ES-I3 (cell line): Measurements from ENCODE around the gene SLC44A3.

Source experiments
- H3K36me3 ChIP-seq: 2 replicates; pipeline ENCODE4 v1.6.1; 2013; ENCODE audit warnings: mild to moderate bottlenecking, low read length, control low read depth, moderate library complexity; ENCODE audit not compliant: insufficient read depth
- H3K4me1 ChIP-seq: 2 replicates; pipeline ENCODE4 v1.6.1; 2013; ENCODE audit warnings: mild to moderate bottlenecking, control low read depth, low read length; ENCODE audit not compliant: insufficient read depth
- H3K9ac ChIP-seq: 2 replicates; pipeline ENCODE4 v1.6.1; 2013; ENCODE audit warnings: low read depth, mild to moderate bottlenecking, low read length, moderate library complexity
- H3K9me3 ChIP-seq: 2 replicates; pipeline ENCODE4 v1.6.1; 2013; ENCODE audit warnings: mild to moderate bottlenecking, low read length, moderate library complexity; ENCODE audit not compliant: control insufficient read depth, insufficient read depth

SLC44A3 gene

DNA sequence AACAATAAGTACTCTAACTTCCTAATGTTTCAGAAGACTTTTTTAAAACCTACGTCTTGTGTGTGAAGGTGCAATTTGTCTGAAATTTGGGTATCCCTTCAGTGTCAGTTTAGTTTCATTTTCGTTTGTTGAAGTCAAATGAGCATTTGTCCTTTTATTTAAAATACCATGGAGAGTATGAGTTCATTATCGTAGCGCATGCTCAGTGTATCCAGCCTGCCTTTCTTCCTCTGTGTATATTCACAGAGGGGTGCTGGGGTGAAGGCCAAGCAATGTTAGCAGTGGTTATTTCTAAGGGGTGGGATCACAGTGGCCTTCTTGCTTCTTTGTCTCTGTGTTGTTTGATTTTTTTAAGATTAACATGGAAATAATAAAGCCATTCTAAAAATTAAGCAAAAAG is 63.5 kb downstream of the SLC44A3 start:
- Histone ChIP-seq H3K36me3 (no peaks in the 10 kb centered on the region), H3K9ac (no peak overlapping the region), H3K4me1 (peaks cover 26% of the 10 kb centered on the region), H3K9me3 (no peaks in the 10 kb centered on the region)

DNA sequence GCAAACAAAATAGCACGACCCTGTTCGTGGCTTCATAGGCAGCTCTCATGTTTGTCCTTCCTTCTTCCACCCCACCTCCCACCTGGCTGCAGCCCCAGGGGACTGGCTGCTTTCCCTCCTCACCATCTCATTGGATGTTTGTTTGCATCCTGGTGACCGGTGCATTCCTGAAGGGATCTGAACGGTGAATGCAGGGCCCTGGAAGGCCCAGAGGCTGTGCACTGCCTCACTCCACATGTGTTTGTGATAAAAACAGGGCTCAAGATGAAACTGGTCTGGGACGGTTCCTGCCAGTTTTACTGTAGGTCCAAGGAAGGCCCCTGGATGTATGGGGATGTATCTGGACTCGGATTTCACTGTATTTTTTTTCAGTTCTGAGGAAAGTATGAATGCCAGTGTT is 63.9 kb downstream of the SLC44A3 start:
- H3K9ac ChIP-seq = no peak overlapping the region
- H3K9me3 ChIP-seq = no peaks in the 10 kb centered on the region
- no peaks in the 10 kb centered on the region for H3K36me3 ChIP-seq
- H3K4me1 ChIP-seq = peaks cover 26% of the 10 kb centered on the region

DNA sequence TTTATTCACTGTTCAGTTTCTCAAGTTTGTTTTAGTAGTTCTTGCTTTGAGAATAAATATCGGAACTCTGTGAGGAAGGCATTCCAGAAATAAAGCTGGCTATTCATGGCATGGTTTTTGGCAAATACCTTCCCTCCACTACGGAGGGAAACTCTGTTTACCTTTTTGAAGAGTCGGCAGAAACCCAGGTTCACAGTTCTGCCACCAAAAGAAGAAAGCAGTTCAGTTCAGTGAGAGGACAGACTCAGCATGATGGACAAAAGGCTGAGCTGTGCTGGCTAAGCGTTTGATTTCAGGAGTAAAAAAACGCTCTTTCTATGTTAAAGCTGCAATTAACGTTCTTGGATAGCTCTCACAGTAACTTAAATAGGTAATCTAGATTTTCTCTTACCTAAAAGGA is 64.3 kb downstream of the SLC44A3 start:
- H3K9me3 ChIP-seq = no peaks in the 10 kb centered on the region
- no peak overlapping the region for H3K9ac ChIP-seq
- peaks cover 26% of the 10 kb centered on the region for H3K4me1 ChIP-seq
- H3K36me3 ChIP-seq = no peaks in the 10 kb centered on the region

DNA sequence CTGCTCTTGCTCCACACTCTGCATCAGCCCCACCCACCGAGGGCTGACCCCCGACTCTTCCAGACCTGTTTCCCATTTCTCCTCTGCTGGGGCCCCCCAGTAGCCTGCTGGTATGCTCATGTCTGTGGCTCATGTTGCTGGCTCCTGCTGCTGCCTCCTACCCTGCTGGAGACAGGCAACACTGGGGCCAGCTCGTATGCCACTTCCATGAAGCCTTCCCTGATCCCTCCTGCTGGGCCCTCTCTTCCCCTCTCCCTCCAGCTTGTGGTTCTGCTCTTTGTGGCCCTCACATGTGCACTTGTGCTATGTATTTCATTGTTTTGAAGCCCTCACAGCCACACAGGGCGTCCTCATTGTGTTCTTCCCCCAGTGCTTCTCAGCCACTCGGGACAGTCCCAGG is 66.2 kb downstream of the SLC44A3 start:
- no peaks in the 10 kb centered on the region for H3K9me3 ChIP-seq
- H3K36me3 ChIP-seq = no peaks in the 10 kb centered on the region
- H3K4me1 ChIP-seq = peaks cover 26% of the 10 kb centered on the region
- no peak overlapping the region for H3K9ac ChIP-seq

DNA sequence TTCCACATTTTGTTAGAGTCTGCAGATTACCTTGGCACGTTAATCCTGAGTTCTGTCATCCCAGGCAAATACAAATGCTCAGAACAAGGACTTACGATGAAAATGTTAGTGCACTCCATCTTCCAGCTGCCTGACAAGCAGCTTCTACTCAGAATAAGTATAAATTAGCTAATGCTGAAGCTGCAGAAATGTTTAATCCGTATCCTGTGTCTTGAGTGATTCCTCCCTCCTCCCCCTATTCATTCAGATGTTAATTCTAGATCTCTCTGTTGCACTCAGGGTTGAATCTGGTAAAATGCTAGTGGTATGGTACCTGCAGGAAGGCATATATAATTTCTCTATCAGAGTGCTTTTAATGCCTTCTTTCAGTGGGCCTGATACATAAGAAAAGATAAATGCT is 66.9 kb downstream of the SLC44A3 start:
- H3K9me3 ChIP-seq = no peaks in the 10 kb centered on the region
- no peak overlapping the region for H3K9ac ChIP-seq
- H3K36me3 ChIP-seq = peaks cover under 1% of the 10 kb centered on the region; the same call in 1 of the 2 replicates
- peaks cover 26% of the 10 kb centered on the region for H3K4me1 ChIP-seq

DNA sequence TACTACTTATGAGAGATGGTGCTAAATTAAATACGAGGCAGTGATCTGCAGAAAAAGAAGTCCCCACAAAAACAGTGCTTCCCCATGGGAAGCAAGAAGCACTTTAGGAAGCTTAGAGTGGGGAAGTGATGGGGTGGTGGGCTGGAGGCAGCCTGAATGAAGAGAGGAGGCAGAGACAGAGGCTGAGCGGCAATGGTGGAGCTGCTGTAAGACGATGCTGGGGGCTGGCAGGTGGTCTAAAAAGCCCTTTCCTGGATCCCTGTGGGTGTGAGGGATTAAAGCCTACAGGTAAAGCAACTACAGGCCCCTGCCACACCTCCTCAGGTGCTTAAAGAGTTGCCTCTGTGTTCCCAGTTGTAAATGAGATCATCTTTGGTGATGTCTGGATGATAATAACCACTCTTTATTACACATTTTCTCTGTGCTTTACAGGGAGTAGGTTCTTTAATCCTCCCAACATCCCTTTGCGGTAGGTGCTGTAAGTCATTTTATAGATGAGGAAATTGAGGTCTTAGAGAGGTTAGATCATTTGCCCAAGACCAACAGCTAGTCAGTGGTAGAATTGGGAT is 67.5 kb downstream of the SLC44A3 start:
- Histone ChIP-seq H3K36me3 (peaks cover 4% of the 10 kb centered on the region; the same call in 1 of the 2 replicates), H3K9me3 (no peaks in the 10 kb centered on the region), H3K4me1 (peaks cover 26% of the 10 kb centered on the region), H3K9ac (no peak overlapping the region)

DNA sequence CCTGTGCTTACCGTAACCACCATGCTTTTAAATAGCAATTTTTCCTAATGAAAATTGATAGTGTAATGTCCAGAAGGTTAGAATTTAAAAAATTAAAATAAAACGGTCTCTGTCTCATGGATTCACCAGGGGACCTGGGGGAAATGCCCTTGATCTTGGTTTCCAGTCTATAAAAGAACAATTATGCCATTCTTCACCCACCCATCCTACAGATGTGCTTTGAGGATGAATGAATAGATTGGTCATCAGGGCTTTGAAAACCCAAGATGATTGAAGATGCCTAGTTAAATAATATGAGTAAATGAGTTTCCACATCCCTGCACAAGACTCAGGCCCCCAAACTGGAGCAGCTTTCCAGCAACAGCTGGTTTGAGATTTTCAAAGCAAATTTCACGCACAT is 68.0 kb downstream of the SLC44A3 start:
- Histone ChIP-seq H3K36me3 (peaks cover 4% of the 10 kb centered on the region; the same call in 1 of the 2 replicates), H3K9ac (no peak overlapping the region), H3K4me1 (peaks cover 26% of the 10 kb centered on the region), H3K9me3 (no peaks in the 10 kb centered on the region)

DNA sequence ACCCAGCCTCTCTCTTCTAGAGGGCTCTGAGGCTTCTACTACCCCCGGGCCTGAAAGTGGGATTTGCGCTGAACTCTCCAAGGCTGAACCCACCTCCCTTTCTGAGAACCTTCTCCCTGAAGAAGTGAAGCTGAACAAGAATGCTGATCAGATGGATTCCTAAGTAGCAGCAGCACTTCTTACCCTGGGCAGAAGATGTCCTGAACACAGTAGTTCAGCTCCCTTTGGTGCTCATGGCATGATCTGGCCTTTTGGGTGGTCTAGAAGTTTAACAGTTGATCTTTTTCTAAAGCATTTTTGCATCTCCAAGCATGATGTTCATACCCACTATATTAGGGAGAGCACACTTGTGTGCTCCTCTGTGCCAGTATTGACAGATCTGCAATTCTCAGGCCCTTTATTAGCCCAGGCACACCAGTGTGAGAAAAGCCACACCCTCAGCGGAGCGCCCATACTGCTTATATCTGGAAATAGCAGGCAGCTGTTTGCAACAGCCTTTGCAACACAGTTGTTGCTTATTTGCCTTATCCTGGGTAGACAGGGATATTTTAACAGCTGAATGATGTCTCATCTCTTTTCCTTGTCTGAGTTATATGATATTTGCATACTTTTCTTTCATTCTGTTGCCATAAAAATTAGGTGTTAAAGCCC is 72.6 kb downstream of the SLC44A3 start:
- peaks cover 18% of the 10 kb centered on the region for H3K36me3 ChIP-seq
- H3K9me3 ChIP-seq = no peaks in the 10 kb centered on the region
- peaks cover 7% of the 10 kb centered on the region for H3K4me1 ChIP-seq
- no peak overlapping the region for H3K9ac ChIP-seq

DNA sequence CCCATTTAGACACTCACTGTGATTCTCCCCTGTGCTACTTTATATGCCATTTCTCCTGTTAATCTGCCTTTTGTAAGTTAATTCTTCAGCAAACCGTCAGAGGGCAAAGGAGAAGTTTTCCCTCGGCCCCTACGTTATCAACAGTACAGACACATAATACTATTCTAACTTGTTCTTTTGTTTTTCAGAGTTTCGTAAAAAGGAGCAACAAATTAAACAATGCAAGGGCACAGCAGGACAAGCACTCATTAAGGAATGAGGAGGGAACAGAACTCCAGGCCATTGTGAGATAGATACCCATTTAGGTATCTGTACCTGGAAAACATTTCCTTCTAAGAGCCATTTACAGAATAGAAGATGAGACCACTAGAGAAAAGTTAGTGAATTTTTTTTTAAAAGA is 74.5 kb downstream of the SLC44A3 start:
- Histone ChIP-seq H3K9me3 (no peaks in the 10 kb centered on the region), H3K36me3 (peaks cover 26% of the 10 kb centered on the region), H3K4me1 (no peaks in the 10 kb centered on the region), H3K9ac (no peak overlapping the region)

DNA sequence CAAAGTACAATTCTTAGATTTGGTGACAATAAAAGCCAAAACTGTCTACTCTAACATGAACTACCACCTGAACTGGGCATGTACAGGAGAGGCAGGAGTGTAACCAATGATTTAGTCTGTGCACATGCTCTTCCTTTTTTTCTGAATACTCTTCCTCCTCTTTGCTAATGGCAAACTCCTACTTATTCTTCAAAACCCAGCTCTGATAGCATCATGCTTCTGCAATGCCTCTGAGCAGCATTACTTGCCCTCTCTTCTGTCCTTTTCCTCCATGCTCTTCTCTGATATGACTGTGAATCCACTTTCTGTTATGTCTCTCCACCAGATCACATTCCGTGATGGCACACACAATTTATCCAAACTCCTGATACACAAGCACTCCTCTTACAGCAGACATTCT is 75.4 kb downstream of the SLC44A3 start:
- no peaks in the 10 kb centered on the region for H3K9me3 ChIP-seq
- H3K36me3 ChIP-seq = peaks cover 26% of the 10 kb centered on the region

DNA sequence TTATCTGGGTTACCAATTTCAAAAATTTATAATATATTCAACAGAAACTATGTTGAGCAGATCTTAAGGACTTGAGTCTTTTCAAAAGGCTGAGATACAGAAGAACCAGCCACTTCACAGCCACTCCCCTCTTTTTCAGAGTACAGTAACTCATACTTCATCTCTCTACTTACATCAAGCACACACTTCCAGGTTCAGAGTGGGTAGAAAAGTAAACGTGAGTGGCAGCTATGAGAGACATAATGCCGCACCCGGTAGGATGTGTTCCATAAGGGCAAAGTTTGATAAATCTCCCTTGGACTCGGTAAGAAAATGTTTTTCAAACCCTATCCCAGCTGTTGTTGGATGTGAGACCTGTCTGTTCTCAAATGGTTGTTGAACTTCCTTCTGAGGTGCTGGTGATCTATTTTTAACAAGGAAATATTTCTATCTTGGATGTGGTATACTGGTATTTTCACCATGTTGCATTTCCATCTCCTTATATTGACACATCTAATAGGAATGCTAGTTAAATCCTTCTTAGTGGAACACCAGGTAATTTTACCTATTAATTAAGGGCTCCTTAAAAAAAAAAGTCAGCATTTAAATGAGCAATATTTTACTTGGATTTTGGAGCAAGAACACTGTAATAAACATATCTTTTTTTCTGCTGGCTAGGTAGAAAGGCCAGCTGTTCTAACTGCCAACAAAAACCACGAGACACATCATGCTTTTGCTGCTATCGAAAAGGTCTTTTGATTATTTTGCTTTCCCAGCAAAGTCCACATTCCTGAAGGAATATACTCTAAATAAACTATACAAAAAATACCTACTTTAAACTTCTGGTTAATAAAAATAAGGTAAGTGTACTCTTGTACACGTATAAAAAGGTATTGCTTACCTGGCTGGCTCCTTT is 78.6 kb downstream of the SLC44A3 start:
- H3K36me3 ChIP-seq = peaks cover 32% of the 10 kb centered on the region
- H3K9me3 ChIP-seq = no peaks in the 10 kb centered on the region
- H3K4me1 ChIP-seq = no peaks in the 10 kb centered on the region
- no peak overlapping the region for H3K9ac ChIP-seq

More for the DNA sequence above, 75.4 kb downstream of the SLC44A3 start:
- Histone ChIP-seq H3K9ac (no peak overlapping the region), H3K4me1 (no peaks in the 10 kb centered on the region)

DNA sequence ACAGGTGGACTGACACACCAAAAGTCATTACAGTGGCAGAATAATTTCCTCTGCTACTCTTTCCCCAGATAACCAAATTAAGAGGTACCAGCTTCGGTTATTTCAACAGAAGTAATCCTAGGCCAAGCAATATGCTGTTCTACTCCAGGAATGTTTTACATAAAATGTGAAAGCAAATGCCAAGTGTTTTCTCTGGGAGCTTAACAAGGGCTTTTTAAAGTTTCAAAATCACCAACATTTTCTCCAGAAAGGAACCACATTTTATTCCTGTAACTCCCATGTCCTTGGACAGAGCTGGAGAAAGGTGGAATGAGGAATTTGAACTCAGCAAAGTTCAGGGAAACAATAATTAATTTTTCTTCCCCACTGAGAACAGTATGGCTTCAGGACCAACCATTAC is 79.6 kb downstream of the SLC44A3 start:
- Histone ChIP-seq H3K9me3 (no peaks in the 10 kb centered on the region), H3K36me3 (peaks cover 35% of the 10 kb centered on the region), H3K4me1 (no peaks in the 10 kb centered on the region), H3K9ac (no peak overlapping the region)

DNA sequence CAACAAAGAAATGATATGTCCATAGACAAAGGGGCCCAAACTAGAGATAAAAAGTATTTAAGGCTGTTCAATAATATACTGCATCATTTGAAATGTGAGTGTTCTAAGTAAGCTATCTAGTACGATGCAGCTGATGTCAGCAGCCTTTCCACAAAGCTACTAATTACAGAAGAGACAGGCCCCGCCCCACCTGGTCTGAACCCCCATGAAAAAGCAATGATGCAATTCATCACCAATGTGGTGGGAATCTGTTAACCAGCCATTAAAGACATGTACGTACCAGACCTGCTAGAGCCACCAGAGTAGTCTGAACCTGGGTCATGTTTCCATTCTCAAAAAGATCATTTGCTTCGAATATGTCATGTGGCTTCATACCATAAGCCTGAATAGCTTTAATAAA is 81.7 kb downstream of the SLC44A3 start:
- Histone ChIP-seq H3K36me3 (peaks cover 22% of the 10 kb centered on the region), H3K9ac (no peak overlapping the region), H3K9me3 (no peaks in the 10 kb centered on the region), H3K4me1 (peaks cover 3% of the 10 kb centered on the region; the same call in 1 of the 2 replicates)

DNA sequence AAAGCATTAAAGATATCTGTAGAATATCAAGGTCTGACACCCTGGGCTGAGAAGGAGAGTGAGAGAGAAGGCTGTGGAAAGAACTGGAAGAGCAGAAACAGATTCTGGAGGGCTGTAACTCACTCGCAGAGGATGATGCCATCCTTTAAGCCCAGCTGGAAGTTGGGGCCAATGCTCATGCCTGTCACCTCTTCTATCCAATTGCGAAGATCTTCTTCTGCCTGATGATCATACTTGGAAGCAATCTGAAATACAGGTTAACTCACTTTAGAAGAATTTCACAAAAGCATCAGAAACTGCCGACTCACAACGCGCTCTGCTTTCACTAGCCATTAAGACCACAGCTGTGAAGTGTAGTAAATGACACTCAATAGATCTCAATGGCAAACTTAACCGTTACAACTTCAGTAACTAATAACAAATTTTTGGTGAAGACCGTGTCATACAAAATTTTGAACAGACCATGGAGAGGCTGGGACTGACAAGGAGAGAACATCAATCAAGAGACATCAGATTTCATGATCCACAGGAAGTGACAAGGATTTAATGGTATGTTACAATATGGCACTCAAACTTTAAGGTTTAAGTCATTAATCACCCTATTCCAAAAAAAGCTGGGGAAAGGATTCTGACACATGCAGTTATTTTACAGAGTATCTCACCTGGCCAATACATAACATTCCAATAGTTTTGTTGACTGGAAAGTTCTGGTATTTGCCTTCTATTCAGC is 83.3 kb downstream of the SLC44A3 start:
- peaks cover 18% of the 10 kb centered on the region for H3K36me3 ChIP-seq
- H3K4me1 ChIP-seq = peaks cover 7% of the 10 kb centered on the region; the same call in 1 of the 2 replicates
- H3K9me3 ChIP-seq = no peaks in the 10 kb centered on the region
- H3K9ac ChIP-seq = no peak overlapping the region
